H1 (cell line): ENCODE results near the gene ADCY7. TPM values are rescaled to one million over a fixed set of nuclear protein-coding genes. Genes with fewer than 3 reads are reported as not detected.

Experiments
- CTCF ChIA-PET: fragments of 300-600 bp; sonication (Branson Sonifier 250); formaldehyde crosslinking; loops from one replicate; lab custom pipeline; 2021; ENCODE audit not compliant: partially characterized antibody; lab: Charles Lee
- POLR2A ChIA-PET: fragments of 300-600 bp; sonication (Branson Sonifier 250); formaldehyde crosslinking; loops from one replicate; lab custom pipeline; 2021; ENCODE audit warnings: inconsistent platforms; ENCODE audit not compliant: partially characterized antibody; lab: Charles Lee
- DNase-seq, 2 experiments: peaks; one replicate each; pipeline versions ENCODE4 v3.0.0 to v3.0.0-alpha.2; 2010 to 2022; ENCODE audit warnings: low spot score in 2 of 2, low read depth in 1 of 2, mixed read lengths in 1 of 2
- FAIRE-seq: peaks from 2 replicates; lab custom pipeline; 2011; peaks lifted over from hg19 to GRCh38; lab: Jason Lieb, UNC
- H2AFZ ChIP-seq: 2 replicates; pipeline ENCODE4 v1.8.1; 2012; ENCODE audit warnings: low read length, inconsistent platforms
- H2AK5ac ChIP-seq: 2 replicates; pipeline ENCODE4 v1.6.1; 2013; ENCODE audit warnings: low read depth, low read length
- H2BK120ac ChIP-seq: replicated peaks from 2 replicates; pipeline ENCODE3; 2013; ENCODE audit warnings: low read depth, low read length, inconsistent platforms
- H2BK12ac ChIP-seq: 2 replicates; pipeline ENCODE4 v1.6.1; 2013; ENCODE audit warnings: low read depth, low read length
- H2BK15ac ChIP-seq: 2 replicates; pipeline ENCODE4 v1.6.1; 2013; ENCODE audit warnings: low read length
- H2BK20ac ChIP-seq: 2 replicates; pipeline ENCODE4 v1.6.1; 2013; ENCODE audit warnings: low read length
- H2BK5ac ChIP-seq: 2 replicates; pipeline ENCODE4 v1.6.1; 2013; ENCODE audit warnings: low read depth, low read length
- H3K14ac ChIP-seq: 2 replicates; pipeline ENCODE4 v1.6.1; 2013; ENCODE audit warnings: inconsistent platforms; ENCODE audit not compliant: insufficient read length
- H3K18ac ChIP-seq: 2 replicates; pipeline ENCODE4 v1.6.1; 2013; ENCODE audit warnings: low read length; ENCODE audit errors: extremely low read depth
- H3K23ac ChIP-seq: 2 replicates; pipeline ENCODE4 v1.6.1; 2013; ENCODE audit warnings: inconsistent platforms; ENCODE audit not compliant: insufficient read length
- H3K23me2 ChIP-seq: 2 replicates; pipeline ENCODE4 v1.6.1; 2013; ENCODE audit warnings: low read depth, low read length
- H3K27ac ChIP-seq: 2 replicates; pipeline ENCODE4 v1.6.1; 2011; ENCODE audit warnings: low read depth, low read length, inconsistent platforms
- H3K27me3 ChIP-seq, 4 experiments: replicated peaks in 1 of 4; 1 replicate in 1 of 4; 2 replicates in 3 of 4; pipeline versions ENCODE4 v1.6.1 to v1.8.1; 2011 to 2013; ENCODE audit warnings: low read length in 3 of 4, mild to moderate bottlenecking in 3 of 4, inconsistent platforms in 2 of 4, mixed read lengths in 2 of 4, moderate library complexity in 1 of 4; ENCODE audit not compliant: control insufficient read depth in 3 of 4, insufficient read depth in 3 of 4; ENCODE audit errors: extremely low read depth in 1 of 4
- H3K36me3 ChIP-seq, 4 experiments: 2 replicates each; pipeline versions ENCODE4 v1.6.1 to v1.8.1; 2011 to 2013; ENCODE audit warnings: mild to moderate bottlenecking in 4 of 4, low read length in 3 of 4, moderate library complexity in 2 of 4, control low read depth in 1 of 4, inconsistent platforms in 1 of 4; ENCODE audit not compliant: insufficient read depth in 4 of 4, control insufficient read depth in 2 of 4
- H3K4ac ChIP-seq: replicated peaks from 2 replicates; pipeline ENCODE3; 2013; ENCODE audit warnings: low read length, low read depth, mixed read lengths, inconsistent platforms; ENCODE audit not compliant: insufficient read length
- H3K4me1 ChIP-seq, 4 experiments: replicated peaks in 1 of 4; 1 replicate in 1 of 4; 2 replicates in 3 of 4; pipeline versions ENCODE4 v1.6.1 to v1.8.1; 2011 to 2013; ENCODE audit warnings: low read length in 3 of 4, inconsistent platforms in 2 of 4, mixed read lengths in 1 of 4; ENCODE audit not compliant: insufficient read depth in 4 of 4, control insufficient read depth in 3 of 4
- H3K4me2 ChIP-seq, 2 experiments: 2 replicates each; pipeline versions ENCODE4 v1.6.1 to v1.8.1; 2011 to 2013; ENCODE audit warnings: low read depth in 2 of 2, low read length in 2 of 2, control low read depth in 1 of 2, inconsistent platforms in 1 of 2, mild to moderate bottlenecking in 1 of 2; ENCODE audit not compliant: insufficient read depth in 1 of 2
- H3K4me3 ChIP-seq, 4 experiments: fragments of 200-600, 300-600 bp in 1 of 4; sonication (generic), shearing (Covaris generic), sonication (Bioruptor Twin) in 1 of 4; 2 replicates each; pipeline versions ENCODE4 v1.5.1 to v1.8.1; 2011 to 2016; ENCODE audit warnings: low read length in 4 of 4, low read depth in 3 of 4, control low read depth in 2 of 4, inconsistent platforms in 2 of 4, mild to moderate bottlenecking in 2 of 4, mixed read lengths in 1 of 4, moderate library complexity in 1 of 4; ENCODE audit not compliant: insufficient read depth in 2 of 4; ENCODE audit errors: extremely low read depth in 1 of 4
- H3K56ac ChIP-seq: replicated peaks from 2 replicates; pipeline ENCODE3; 2013; ENCODE audit warnings: low read depth, mild to moderate bottlenecking, mixed read lengths, low read length, inconsistent platforms; ENCODE audit not compliant: insufficient read length
- H3K79me1 ChIP-seq: 2 replicates; pipeline ENCODE4 v1.6.1; 2013; ENCODE audit warnings: low read depth, low read length, control low read depth
- H3K79me2 ChIP-seq, 2 experiments: 2 replicates each; pipeline versions ENCODE4 v1.6.1 to v1.8.1; 2012 to 2013; ENCODE audit warnings: low read length in 2 of 2, mild to moderate bottlenecking in 2 of 2, inconsistent platforms in 1 of 2; ENCODE audit not compliant: insufficient read depth in 2 of 2, control insufficient read depth in 1 of 2
- H3K9ac ChIP-seq, 4 experiments: replicated peaks in 1 of 4; 1 replicate in 1 of 4; 2 replicates in 3 of 4; pipeline versions ENCODE4 v1.6.1 to v1.8.1; 2011 to 2013; ENCODE audit warnings: low read depth in 3 of 4, low read length in 3 of 4, control low read depth in 2 of 4, mild to moderate bottlenecking in 2 of 4, moderate library complexity in 2 of 4, inconsistent platforms in 1 of 4; ENCODE audit errors: extremely low read depth in 1 of 4
- H3K9me3 ChIP-seq, 2 experiments: 2 replicates each; pipeline versions ENCODE4 v1.6.1 to v1.8.1; 2012 to 2013; ENCODE audit warnings: mild to moderate bottlenecking in 2 of 2, moderate library complexity in 2 of 2, control low read depth in 1 of 2, inconsistent platforms in 1 of 2, low read depth in 1 of 2, low read length in 1 of 2, mixed read lengths in 1 of 2; ENCODE audit not compliant: insufficient read depth in 2 of 2
- H4K20me1 ChIP-seq, 2 experiments: replicated peaks in 1 of 2; 2 replicates each; pipeline versions ENCODE3 to v1.8.1; 2011 to 2013; ENCODE audit warnings: inconsistent platforms in 2 of 2, low read length in 2 of 2, mild to moderate bottlenecking in 1 of 2; ENCODE audit not compliant: insufficient read depth in 2 of 2, control insufficient read depth in 1 of 2
- H4K5ac ChIP-seq: 2 replicates; pipeline ENCODE4 v1.6.1; 2013; ENCODE audit warnings: low read length, low read depth, mixed read lengths, inconsistent platforms; ENCODE audit not compliant: insufficient read length
- H4K8ac ChIP-seq: 2 replicates; pipeline ENCODE4 v1.8.0; 2013; ENCODE audit warnings: mild to moderate bottlenecking, moderate library complexity, low read length, inconsistent platforms; ENCODE audit not compliant: insufficient read depth; ENCODE audit errors: extremely low read depth
- H4K91ac ChIP-seq: replicated peaks from 2 replicates; pipeline ENCODE3; 2013; ENCODE audit warnings: low read length, mixed read lengths, inconsistent platforms; ENCODE audit not compliant: insufficient read length
- E2F6 ChIP-seq: IDR thresholded peaks from 2 replicates; pipeline ENCODE4 v1.6.1; 2012; ENCODE audit warnings: inconsistent platforms
- KDM5A ChIP-seq: fragments of 200-600 bp; IDR thresholded peaks from 2 replicates; pipeline ENCODE4 v1.7.1; 2012; ENCODE audit warnings: mild to moderate bottlenecking, low read length, inconsistent platforms, mixed read lengths
- RAD21 ChIP-seq, 2 experiments: IDR thresholded peaks in 1 of 2; conservative IDR thresholded peaks in 1 of 2; 2 replicates each; pipeline ENCODE4 v1.6.1; 2011; ENCODE audit warnings: low read depth in 2 of 2, low read length in 2 of 2, improper control_type of control experiment in 1 of 2, inconsistent platforms in 1 of 2, mild to moderate bottlenecking in 1 of 2, moderate library complexity in 1 of 2
- WGBS, 2 experiments: shearing (Covaris generic) in 1 of 2; methylation state at CpG; one replicate each; pipeline versions ENCODE4 v1.1.6 to v1.1.7; 2013 to 2015; ENCODE audit warnings: low lambda C conversion rate in 2 of 2, mixed read lengths in 2 of 2, inconsistent platforms in 1 of 2, low coverage in 1 of 2, missing lambda C conversion rate in 1 of 2; ENCODE audit not compliant: insufficient replicate concordance in 2 of 2, insufficient coverage in 1 of 2, insufficient read length in 1 of 2; ENCODE audit errors: extremely low coverage in 1 of 2, missing lambda C conversion rate in 1 of 2; 5-methylcytosine and 5-hydroxymethylcytosine counted together
- polyA plus RNA-seq, 7 experiments: library from polyadenylated mRNA; depleted of rRNA in 3 of 7; stranded (reverse) in 5 of 7; unstranded in 2 of 7; fragments of >200 nt in 5 of 7; fragments of 200-250 nt in 2 of 7; gene quantifications; 1 replicate in 5 of 7; 2 replicates in 1 of 7; 4 replicates in 1 of 7; pipeline versions ENCODE4 v1.2.1 to v1.2.3, GENCODE V29; 2011 to 2013; ENCODE audit warnings: missing spikeins in 2 of 7, mixed read lengths in 2 of 7
- total RNA-seq: library from RNA; stranded (reverse); fragmentation: NEBNext Ultra II Directional; extraction: Animal tissue kit (Norgen Biotek cat#: 25700); gene quantifications from 2 replicates; pipeline ENCODE4 v1.2.1, GENCODE V29; 2021

The ADCY7 gene
- total and polyA plus RNA-seq, 2 of the 8 experiments (the other 6 are each of a cell fraction or from before 2014, with no cell fraction given), result 2.4 to 5.1 TPM

- no peak overlapping the region for H2BK20ac ChIP-seq
- H2AFZ ChIP-seq, result no peak overlapping the region
- no peak overlapping the region for H2AK5ac ChIP-seq
- H2BK15ac ChIP-seq, result no peak overlapping the region
- no peak overlapping the region for H2BK120ac ChIP-seq
- H3K4me2 ChIP-seq, result no peak overlapping the region
- ChIA-PET POLR2A (interaction anchor here (0.9 kb wide), 1 partner anchor 113 kb away, joined by 4 read pairs; no protein-coding TSS in a partner anchor), CTCF (interaction anchor here (0.5 to 7.5 kb wide), 6 partner anchors 10 to 119 kb away, joined by 3 to 92 read pairs (median 4); no protein-coding TSS in a partner anchor)
- no peaks in the 10 kb centered on the region for H3K27me3 ChIP-seq
- no peaks in the 10 kb centered on the region for H3K79me1 ChIP-seq
- WGBS, 2 experiments, result 81% methylated on average over 11 of the region's 11 CpGs; no CpG with 5 or more reads in 1 of the 2 experiments
- H3K36me3 ChIP-seq, result peaks cover 4 to 49% (median 25%) of the 10 kb centered on the region in 4 experiments; a peak in 7 of 8 replicates
- no peaks in the 10 kb centered on the region for H3K4me1 ChIP-seq
- no peak overlapping the region for H3K18ac ChIP-seq
- H4K20me1 ChIP-seq, result peaks cover 1 to 5% of the 10 kb centered on the region in 2 experiments
- no peak overlapping the region for H3K14ac ChIP-seq
- H4K8ac ChIP-seq, result no peak overlapping the region
- no peak overlapping the region for H4K91ac ChIP-seq
- H3K9ac ChIP-seq, result no peak overlapping the region
- H3K56ac ChIP-seq, result no peak overlapping the region
- no peak overlapping the region for H2BK12ac ChIP-seq
- no peaks in the 10 kb centered on the region for H3K23me2 ChIP-seq
- FAIRE-seq (no peak), DNase-seq (no peak)
- H3K9me3 ChIP-seq, result no peaks in the 10 kb centered on the region
- no peak overlapping the region for H3K27ac ChIP-seq
- peaks cover 0 to 7% of the 10 kb centered on the region in 2 experiments; a peak in 1 of 4 replicates for H3K79me2 ChIP-seq
- no peak overlapping the region for H3K4ac ChIP-seq
- no peak overlapping the region for H3K4me3 ChIP-seq
- no peak overlapping the region for H4K5ac ChIP-seq
- TF ChIP-seq E2F6, result no peak
- TF ChIP-seq KDM5A, result no peak
- TF ChIP-seq RAD21 (IDR thresholded peaks at IDR 0.05 in 1 of 2, conservative IDR thresholded peaks at IDR 0.05 in 1 of 2; ENCODE audit: low read depth in 2 of 2, low read length in 2 of 2), result no peak
- TF ChIP-seq, all 59 proteins: peak for 0
- Histone ChIP-seq H2BK5ac (no peak overlapping the region), H3K23ac (no peak overlapping the region)
Measured at GRCh38 chr16:50329446-50330189, 63.3 kb downstream of the ADCY7 start.
